ENCODE measurements around the gene CNMD.

- TF ChIP-seq CTCF (conservative IDR thresholded peaks at IDR 0.05 in 1 of 2, IDR thresholded peaks at IDR 0.05 in 1 of 2; ENCODE audit: extremely low read depth in 1 of 2, insufficient read depth in 1 of 2, low read depth in 1 of 2, low read length in 2 of 2): no peak
- TF ChIP-seq EZH2 (IDR thresholded peaks at IDR 0.05; ENCODE audit: borderline replicate concordance, low read length): no peak
These were observed 43.1 kb upstream of the CNMD start for GRCh38 chr13:52782471-52783448.

All from mammary epithelial cell (primary cell).